Measurements from ENCODE around the gene ATAD1.

Gene ATAD1

DNA sequence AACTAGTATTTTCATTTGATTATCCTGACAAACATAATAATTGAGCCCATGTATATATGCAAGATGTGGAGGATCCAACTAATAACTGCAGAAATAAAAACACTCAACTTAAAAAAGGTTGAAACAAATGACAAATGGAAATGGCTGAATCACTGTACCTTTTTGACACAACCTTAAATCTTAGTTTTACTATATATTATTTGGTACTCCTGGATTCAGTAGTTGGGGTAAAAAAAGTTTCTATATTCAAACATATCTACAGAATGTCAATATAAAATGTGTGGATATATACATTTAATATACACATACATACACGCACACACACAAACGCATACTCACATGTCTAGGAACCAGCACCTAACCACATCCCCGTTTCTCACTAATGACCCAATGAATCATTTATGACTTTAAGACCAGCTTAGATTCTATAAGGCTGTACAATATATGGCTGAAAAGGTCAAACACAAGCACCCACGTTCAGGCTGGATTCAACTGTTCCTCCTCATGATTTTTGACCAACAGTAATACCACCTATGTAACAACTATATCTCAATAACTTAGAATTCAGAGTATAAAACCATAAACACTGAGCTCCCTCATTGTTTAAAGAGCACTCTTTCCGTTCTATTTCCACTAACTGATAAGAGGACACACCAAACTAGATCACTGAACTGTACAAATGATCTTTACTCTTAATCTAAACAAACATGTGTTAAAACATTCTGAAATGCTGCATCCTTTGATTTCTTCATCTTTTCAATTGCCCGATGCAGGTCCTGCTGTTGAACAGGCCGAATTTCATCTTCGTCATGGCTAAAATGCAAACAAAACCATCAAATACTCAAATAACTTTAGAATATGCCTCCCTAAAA lies 63.8 kb downstream of the ATAD1 start:
- no peak for TF ChIP-seq EZH2phosphoT487 (IDR thresholded peaks at IDR 0.05; ENCODE audit: low read depth)
- TF ChIP-seq, protein P1, sequence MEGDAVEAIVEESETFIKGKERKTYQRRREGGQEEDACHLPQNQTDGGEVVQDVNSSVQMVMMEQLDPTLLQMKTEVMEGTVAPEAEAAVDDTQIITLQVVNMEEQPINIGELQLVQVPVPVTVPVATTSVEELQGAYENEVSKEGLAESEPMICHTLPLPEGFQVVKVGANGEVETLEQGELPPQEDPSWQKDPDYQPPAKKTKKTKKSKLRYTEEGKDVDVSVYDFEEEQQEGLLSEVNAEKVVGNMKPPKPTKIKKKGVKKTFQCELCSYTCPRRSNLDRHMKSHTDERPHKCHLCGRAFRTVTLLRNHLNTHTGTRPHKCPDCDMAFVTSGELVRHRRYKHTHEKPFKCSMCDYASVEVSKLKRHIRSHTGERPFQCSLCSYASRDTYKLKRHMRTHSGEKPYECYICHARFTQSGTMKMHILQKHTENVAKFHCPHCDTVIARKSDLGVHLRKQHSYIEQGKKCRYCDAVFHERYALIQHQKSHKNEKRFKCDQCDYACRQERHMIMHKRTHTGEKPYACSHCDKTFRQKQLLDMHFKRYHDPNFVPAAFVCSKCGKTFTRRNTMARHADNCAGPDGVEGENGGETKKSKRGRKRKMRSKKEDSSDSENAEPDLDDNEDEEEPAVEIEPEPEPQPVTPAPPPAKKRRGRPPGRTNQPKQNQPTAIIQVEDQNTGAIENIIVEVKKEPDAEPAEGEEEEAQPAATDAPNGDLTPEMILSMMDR (IDR thresholded peaks at IDR 0.05; ENCODE audit: low read depth, low read length): no peak
- peaks cover 8% of the 10 kb centered on the region; the same call in 1 of the 2 replicates for H3K4me1 ChIP-seq (ENCODE audit: low read length)
- no peaks in the 10 kb centered on the region for H3K27me3 ChIP-seq (ENCODE audit: low read depth, low read length)
- no peak overlapping the region for H3K9ac ChIP-seq (ENCODE audit: low read length)
- H3K36me3 ChIP-seq (replicated peaks; ENCODE audit: low read depth, low read length): peaks cover 5% of the 10 kb centered on the region
- H3K79me2 ChIP-seq (ENCODE audit: low read length): no peaks in the 10 kb centered on the region
- no peak overlapping the region for H3K4me3 ChIP-seq (ENCODE audit: low read length)
- no peak overlapping the region for H3K27ac ChIP-seq (ENCODE audit: low read length)
- H2AFZ ChIP-seq (ENCODE audit: low read depth, low read length): no peak overlapping the region
- no peaks in the 10 kb centered on the region for H3K9me3 ChIP-seq (ENCODE audit: insufficient read depth, low read length)
- no peak overlapping the region for H3K4me2 ChIP-seq (ENCODE audit: low read length)
- no peaks in the 10 kb centered on the region for H4K20me1 ChIP-seq (ENCODE audit: insufficient read depth, low read length)

DNA sequence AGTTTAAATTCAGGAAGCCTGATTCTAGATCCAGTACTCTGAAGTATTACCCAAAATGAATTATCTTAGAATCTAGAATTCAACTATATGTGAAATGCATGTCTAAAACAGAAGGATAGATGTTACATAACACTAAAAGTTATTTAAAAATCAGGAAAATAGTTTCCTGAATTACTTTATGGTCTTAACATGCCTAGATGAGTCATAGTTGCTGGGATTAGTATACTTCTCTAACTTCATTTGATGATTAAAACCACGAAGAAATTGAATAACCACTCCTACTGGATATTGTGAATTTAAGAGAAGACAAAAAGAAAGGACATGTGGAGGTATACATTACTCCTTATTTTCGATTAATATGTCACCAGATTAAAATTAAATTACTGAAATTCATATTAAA lies 65.5 kb downstream of the ATAD1 start:
- peaks cover 5% of the 10 kb centered on the region for H3K36me3 ChIP-seq (replicated peaks; ENCODE audit: low read depth, low read length)
- peaks cover 8% of the 10 kb centered on the region; the same call in 1 of the 2 replicates for H3K4me1 ChIP-seq (ENCODE audit: low read length)
- TF ChIP-seq, protein P1 (IDR thresholded peaks at IDR 0.05; ENCODE audit: low read depth, low read length): no peak
- TF ChIP-seq EZH2phosphoT487 (IDR thresholded peaks at IDR 0.05; ENCODE audit: low read depth): no peak
- no peaks in the 10 kb centered on the region for H4K20me1 ChIP-seq (ENCODE audit: insufficient read depth, low read length)
- no peaks in the 10 kb centered on the region for H3K9me3 ChIP-seq (ENCODE audit: insufficient read depth, low read length)
- no peak overlapping the region for H3K27ac ChIP-seq (ENCODE audit: low read length)
- no peaks in the 10 kb centered on the region for H3K79me2 ChIP-seq (ENCODE audit: low read length)
- no peak overlapping the region for H3K4me3 ChIP-seq (ENCODE audit: low read length)
- H3K9ac ChIP-seq (ENCODE audit: low read length): no peak overlapping the region
- H2AFZ ChIP-seq (ENCODE audit: low read depth, low read length): no peak overlapping the region
- H3K27me3 ChIP-seq (ENCODE audit: low read depth, low read length): no peaks in the 10 kb centered on the region
- H3K4me2 ChIP-seq (ENCODE audit: low read length): no peak overlapping the region

DNA sequence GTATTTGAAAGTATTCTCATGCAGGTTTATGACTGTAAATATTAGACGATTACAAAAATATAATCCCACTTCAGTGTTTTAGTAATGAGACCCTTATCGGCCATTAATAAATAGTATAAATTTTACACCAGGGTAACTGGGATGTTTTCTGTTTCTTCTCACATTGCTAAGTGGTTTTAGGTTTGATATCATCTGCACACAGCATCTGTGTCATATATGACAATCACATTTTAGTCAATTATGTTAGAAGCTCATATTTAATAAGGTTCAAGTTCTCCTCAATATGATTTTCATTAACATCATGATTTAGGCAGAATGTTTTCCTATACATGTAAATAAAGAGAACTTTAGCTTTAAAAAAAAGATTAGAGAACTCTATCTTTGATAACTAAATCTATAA lies 66.8 kb downstream of the ATAD1 start:
- H4K20me1 ChIP-seq (ENCODE audit: insufficient read depth, low read length): no peaks in the 10 kb centered on the region
- peaks cover 8% of the 10 kb centered on the region; the same call in 1 of the 2 replicates for H3K4me1 ChIP-seq (ENCODE audit: low read length)
- H3K27ac ChIP-seq (ENCODE audit: low read length): no peak overlapping the region
- no peaks in the 10 kb centered on the region for H3K27me3 ChIP-seq (ENCODE audit: low read depth, low read length)
- H2AFZ ChIP-seq (ENCODE audit: low read depth, low read length): no peak overlapping the region
- peaks cover 5% of the 10 kb centered on the region for H3K36me3 ChIP-seq (replicated peaks; ENCODE audit: low read depth, low read length)
- no peak overlapping the region for H3K9ac ChIP-seq (ENCODE audit: low read length)
- H3K4me3 ChIP-seq (ENCODE audit: low read length): no peak overlapping the region
- TF ChIP-seq, protein P1 (IDR thresholded peaks at IDR 0.05; ENCODE audit: low read depth, low read length): no peak
- TF ChIP-seq EZH2phosphoT487 (IDR thresholded peaks at IDR 0.05; ENCODE audit: low read depth): no peak
- no peak overlapping the region for H3K4me2 ChIP-seq (ENCODE audit: low read length)
- H3K9me3 ChIP-seq (ENCODE audit: insufficient read depth, low read length): no peaks in the 10 kb centered on the region
- no peaks in the 10 kb centered on the region for H3K79me2 ChIP-seq (ENCODE audit: low read length)

DNA sequence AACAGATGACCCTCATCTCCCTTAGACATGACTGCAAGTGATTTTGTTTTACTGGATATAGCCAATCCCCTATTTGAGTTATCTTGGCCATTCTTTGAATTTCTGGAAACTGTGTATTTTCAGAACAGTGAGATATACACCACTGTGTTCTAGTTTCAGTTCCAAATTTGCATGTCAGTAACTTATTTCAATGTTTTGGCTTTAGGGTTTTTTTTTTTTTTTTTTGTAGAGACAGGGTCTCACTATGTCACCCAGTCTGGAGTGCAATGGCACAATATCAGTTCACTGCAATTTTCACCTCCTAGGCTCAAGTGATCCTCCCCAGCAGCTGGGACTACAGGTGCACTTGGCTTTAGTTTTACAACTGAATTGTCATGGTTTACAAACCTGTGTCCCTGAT lies 67.2 kb downstream of the ATAD1 start:
- Histone ChIP-seq H2AFZ (ENCODE audit: low read depth, low read length) (no peak overlapping the region), H3K27ac (ENCODE audit: low read length) (no peak overlapping the region), H3K9ac (ENCODE audit: low read length) (no peak overlapping the region), H3K79me2 (ENCODE audit: low read length) (no peaks in the 10 kb centered on the region), H3K4me1 (ENCODE audit: low read length) (peaks cover 8% of the 10 kb centered on the region; the same call in 1 of the 2 replicates), H3K4me2 (ENCODE audit: low read length) (no peak overlapping the region), H4K20me1 (ENCODE audit: insufficient read depth, low read length) (no peaks in the 10 kb centered on the region), H3K27me3 (ENCODE audit: low read depth, low read length) (no peaks in the 10 kb centered on the region), H3K9me3 (ENCODE audit: insufficient read depth, low read length) (no peaks in the 10 kb centered on the region), H3K4me3 (ENCODE audit: low read length) (no peak overlapping the region), H3K36me3 (replicated peaks; ENCODE audit: low read depth, low read length) (peaks cover under 1% of the 10 kb centered on the region)
- TF ChIP-seq, protein P1 (IDR thresholded peaks at IDR 0.05; ENCODE audit: low read depth, low read length): no peak
- no peak for TF ChIP-seq EZH2phosphoT487 (IDR thresholded peaks at IDR 0.05; ENCODE audit: low read depth)
